GM19023 (cell line): Measurements from ENCODE around the gene PTGES2.
"Not testable (repeated sequence)": the region's sequence is repeated elsewhere in the genome, so short reads cannot be mapped to it uniquely, and the experiment has no call there.

Experiments used
- ATAC-seq: cut with Tn5 transposase; IDR thresholded peaks from one replicate; pipeline ENCODE4 v1.9.1; 2021; ENCODE audit warnings: mild to moderate bottlenecking, moderate library complexity; ENCODE audit not compliant: unreplicated experiment

PTGES2 gene

GRCh38 chr9:128092199-128092977 is 35.1 kb downstream of the PTGES2 start:
- no peak for ATAC-seq

- ATAC-seq = no peak
Observed at GRCh38 chr9:128091571-128091970, 36.0 kb downstream of the PTGES2 start.

- ATAC-seq = no peak
Observed at GRCh38 chr9:128091144-128091543, 36.4 kb downstream of the PTGES2 start.

GRCh38 chr9:128089299-128089698 is 38.2 kb downstream of the PTGES2 start:
- no peak for ATAC-seq

- no peak for ATAC-seq
Observed at GRCh38 chr9:128088253-128088945, 39.1 kb downstream of the PTGES2 start.

- no peak for ATAC-seq
Observed at GRCh38 chr9:128087262-128087661, 40.3 kb downstream of the PTGES2 start.

GRCh38 chr9:128085943-128086342 is 41.6 kb downstream of the PTGES2 start:
- ATAC-seq = no peak

- no peak for ATAC-seq
Observed at GRCh38 chr9:128084746-128085145, 42.8 kb downstream of the PTGES2 start.

- no peak for ATAC-seq
Observed at GRCh38 chr9:128082151-128082550, 45.4 kb downstream of the PTGES2 start.

GRCh38 chr9:128081056-128081455 is 46.5 kb downstream of the PTGES2 start:
- no peak for ATAC-seq

GRCh38 chr9:128080206-128080605 is 47.3 kb downstream of the PTGES2 start:
- ATAC-seq = no peak

- ATAC-seq = no peak
Observed at GRCh38 chr9:128078504-128079434, 48.8 kb downstream of the PTGES2 start.

- ATAC-seq = no peak
Observed at GRCh38 chr9:128077847-128078503, 49.6 kb downstream of the PTGES2 start.

- ATAC-seq = no peak
Observed at GRCh38 chr9:128073253-128073886, 54.2 kb downstream of the PTGES2 start.

- ATAC-seq = no peak
Observed at GRCh38 chr9:128072144-128073021, 55.1 kb downstream of the PTGES2 start.

- ATAC-seq = not testable (repeated sequence)
Observed at GRCh38 chr9:128071475-128071874, 56.1 kb downstream of the PTGES2 start.

GRCh38 chr9:128070874-128071273 is 56.7 kb downstream of the PTGES2 start:
- no peak for ATAC-seq
